Measurements from ENCODE around the gene SLC52A3. TPM values are rescaled to one million over a fixed set of nuclear protein-coding genes. Genes with fewer than 3 reads are reported as not detected.

SLC52A3 gene
- total RNA-seq, 1 donor from 2014 or later: 0.46 TPM

GRCh38 chr20:764255-764654 lies 4.0 kb downstream of the SLC52A3 start:
- no peak for TF ChIP-seq CTCF (conservative IDR thresholded peaks at IDR 0.05; ENCODE audit: low read depth, low read length)
- no peak overlapping the region for H3K4me3 ChIP-seq (ENCODE audit: low read depth, low read length)
- DNase-seq (ENCODE audit: low read depth): no peak

DNA sequence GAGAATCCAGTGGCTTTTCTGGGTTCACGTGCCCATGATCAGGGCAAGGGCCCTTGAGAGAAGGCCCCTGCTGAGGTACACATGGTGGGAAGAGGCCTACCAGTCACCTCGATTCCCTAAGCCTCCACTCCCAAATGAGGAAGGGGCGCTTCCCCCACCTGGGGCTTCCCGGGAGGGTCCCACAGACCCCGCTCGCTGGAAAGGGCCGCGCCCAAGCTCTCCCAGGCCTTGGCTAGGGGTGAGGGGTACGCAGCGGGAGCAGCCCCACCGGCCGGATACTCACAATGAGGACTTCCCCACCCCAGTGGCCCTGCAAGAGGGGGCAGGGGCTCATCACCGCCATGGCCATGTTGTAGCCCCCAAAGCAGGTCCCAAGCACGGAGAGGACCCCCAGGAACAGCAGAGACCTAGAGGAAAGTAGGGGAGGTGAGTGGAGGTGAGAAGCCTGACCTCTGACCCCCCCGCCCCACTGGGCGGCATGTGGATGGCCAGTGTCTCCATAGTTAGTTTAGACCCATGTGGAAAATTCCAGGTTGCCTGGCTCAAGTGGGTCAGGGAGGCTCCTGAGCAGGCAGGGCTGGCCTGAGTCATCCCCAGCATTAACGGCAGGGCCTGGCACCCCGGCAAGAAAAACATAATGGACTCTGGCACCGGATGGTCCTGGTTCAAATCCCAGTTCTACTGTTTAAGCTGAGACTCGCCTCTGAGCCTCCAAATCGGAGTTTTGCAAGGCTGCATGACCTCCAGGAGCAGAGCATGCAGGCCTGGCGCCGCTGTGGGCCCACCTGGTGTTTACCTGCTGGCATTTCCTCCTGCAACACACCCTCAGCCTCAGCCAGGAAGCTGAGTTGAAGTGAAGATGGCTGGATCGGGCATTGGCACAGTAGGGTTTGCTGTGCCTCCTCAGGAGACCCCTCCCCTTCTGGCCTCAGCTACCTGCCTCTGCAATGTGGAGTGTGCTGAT lies 6.6 kb downstream of the SLC52A3 start:
- no peak overlapping the region for H3K4me3 ChIP-seq (ENCODE audit: low read depth, low read length)
- DNase-seq (ENCODE audit: low read depth): no peak
- no peak for TF ChIP-seq CTCF (conservative IDR thresholded peaks at IDR 0.05; ENCODE audit: low read depth, low read length)

DNA sequence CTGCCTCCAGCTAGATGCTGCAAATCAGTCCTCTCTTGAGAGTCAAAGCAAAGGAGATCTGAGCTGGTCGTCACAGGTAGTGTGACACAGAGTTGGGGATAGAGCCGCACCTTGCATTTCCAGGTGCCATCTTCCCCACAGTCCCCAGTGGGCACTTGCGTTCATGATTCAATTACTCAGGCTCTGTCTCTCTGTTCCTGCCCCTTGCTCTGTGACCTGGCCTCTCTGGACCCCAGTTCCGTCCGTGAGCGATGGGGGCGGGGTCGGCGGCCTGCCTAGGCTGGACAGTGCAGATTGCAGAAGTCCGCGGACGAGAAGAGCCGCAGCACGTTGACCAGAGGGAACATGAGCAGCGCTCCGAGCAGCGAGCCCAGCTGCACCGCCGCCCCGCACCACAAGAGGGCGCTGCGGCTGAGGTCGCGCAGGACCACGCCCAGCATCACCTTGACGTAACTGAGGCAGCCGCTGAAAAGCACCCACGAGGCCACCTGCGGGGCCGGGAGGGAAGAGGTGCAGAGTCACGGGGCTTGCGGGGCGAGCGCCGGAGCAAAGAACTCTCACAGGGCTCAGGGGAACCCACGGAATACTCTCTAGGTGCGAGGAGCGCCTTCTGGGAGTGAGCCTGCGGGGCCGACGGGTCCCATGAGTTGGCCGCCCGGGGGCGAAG lies 7.4 kb downstream of the SLC52A3 start:
- H3K4me3 ChIP-seq (ENCODE audit: low read depth, low read length): no peak overlapping the region
- no peak for DNase-seq (ENCODE audit: low read depth)
- peak; percentile 67 for TF ChIP-seq CTCF (conservative IDR thresholded peaks at IDR 0.05; ENCODE audit: low read depth, low read length)

DNA sequence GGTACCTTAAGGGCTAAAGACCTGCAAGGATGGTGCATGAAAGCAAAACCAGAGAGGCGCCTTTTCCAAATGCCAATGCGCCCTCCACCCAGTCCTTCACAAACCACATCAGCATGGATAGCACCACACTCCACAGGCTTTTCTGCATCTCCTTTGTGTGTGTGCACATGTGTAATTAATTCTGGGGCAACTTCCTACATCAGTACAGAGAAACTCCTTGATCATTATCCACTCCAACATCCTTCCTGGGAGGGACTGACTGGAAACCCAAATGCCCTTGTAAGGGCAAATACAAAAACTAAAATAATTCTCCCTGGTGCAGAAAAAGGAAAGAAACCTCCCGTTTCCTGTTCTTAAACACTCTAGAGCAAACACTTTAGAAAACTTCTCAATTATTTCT lies 10.8 kb downstream of the SLC52A3 start:
- no peak for DNase-seq (ENCODE audit: low read depth)
- H3K4me3 ChIP-seq (ENCODE audit: low read depth, low read length): no peak overlapping the region
- TF ChIP-seq CTCF (conservative IDR thresholded peaks at IDR 0.05; ENCODE audit: low read depth, low read length): no peak

GRCh38 chr20:755941-756340 lies 12.4 kb downstream of the SLC52A3 start:
- no peak for TF ChIP-seq CTCF (conservative IDR thresholded peaks at IDR 0.05; ENCODE audit: low read depth, low read length)
- no peak for DNase-seq (ENCODE audit: low read depth)
- H3K4me3 ChIP-seq (ENCODE audit: low read depth, low read length): no peak overlapping the region

GRCh38 chr20:754904-755303 lies 13.4 kb downstream of the SLC52A3 start:
- TF ChIP-seq CTCF (conservative IDR thresholded peaks at IDR 0.05; ENCODE audit: low read depth, low read length): no peak
- DNase-seq (ENCODE audit: low read depth): no peak
- no peak overlapping the region for H3K4me3 ChIP-seq (ENCODE audit: low read depth, low read length)
